HG02623 (cell line): ENCODE measurements around the gene GNAI2.

Experiments
- ATAC-seq: cut with Tn5 transposase; IDR thresholded peaks from one replicate; pipeline ENCODE4 v1.9.1; 2021; ENCODE audit warnings: moderate library complexity; ENCODE audit not compliant: unreplicated experiment

The GNAI2 gene

DNA sequence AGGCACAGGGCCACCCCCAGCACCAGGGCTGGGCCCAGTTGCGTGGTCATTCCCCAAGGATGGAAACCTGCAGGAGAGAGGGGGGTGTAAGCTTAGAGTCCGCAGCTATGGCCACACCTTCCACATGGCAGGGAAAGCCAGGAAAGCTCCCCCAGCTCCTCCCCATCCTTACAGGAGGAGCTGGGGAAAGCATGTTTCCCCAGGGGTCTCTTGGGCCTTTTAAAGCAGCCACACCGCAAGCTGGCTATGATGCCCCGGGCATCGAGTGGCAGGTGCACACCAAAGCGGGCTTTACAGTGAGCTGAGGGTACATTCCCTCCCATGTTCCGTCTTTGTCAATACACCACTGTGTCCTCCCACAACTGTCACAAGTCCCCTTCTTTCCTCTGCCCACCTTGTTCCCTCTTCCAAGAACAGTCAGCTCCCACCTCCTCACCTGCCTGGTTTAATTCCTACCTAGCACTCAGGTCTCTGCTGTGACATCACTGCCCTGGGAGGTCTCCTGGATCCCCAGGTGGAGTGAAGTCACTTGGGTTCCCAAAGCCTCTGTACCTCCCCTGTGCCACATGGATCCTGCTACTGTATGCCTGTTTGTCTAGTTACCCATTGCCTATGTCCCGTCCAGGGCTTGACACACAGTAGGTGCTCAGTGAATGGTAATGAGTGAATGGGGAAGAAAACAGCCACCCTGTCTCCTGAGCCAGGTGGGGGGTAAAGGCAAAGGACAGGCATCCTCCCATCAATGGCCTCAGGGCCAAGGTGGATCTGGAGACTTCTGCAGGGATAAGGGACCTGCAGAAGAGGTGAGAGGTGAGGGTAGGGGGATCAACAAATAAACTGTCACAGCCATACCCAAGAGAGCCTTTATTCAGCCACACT is 59.8 kb downstream of the GNAI2 start:
- no peak for ATAC-seq

- no peak for ATAC-seq
Measured at GRCh38 chr3:50296721-50297383, 60.8 kb downstream of the GNAI2 start.

GRCh38 chr3:50297384-50297775 is 61.4 kb downstream of the GNAI2 start:
- no peak for ATAC-seq

- no peak for ATAC-seq
Measured at GRCh38 chr3:50297896-50298725, 62.1 kb downstream of the GNAI2 start.

DNA sequence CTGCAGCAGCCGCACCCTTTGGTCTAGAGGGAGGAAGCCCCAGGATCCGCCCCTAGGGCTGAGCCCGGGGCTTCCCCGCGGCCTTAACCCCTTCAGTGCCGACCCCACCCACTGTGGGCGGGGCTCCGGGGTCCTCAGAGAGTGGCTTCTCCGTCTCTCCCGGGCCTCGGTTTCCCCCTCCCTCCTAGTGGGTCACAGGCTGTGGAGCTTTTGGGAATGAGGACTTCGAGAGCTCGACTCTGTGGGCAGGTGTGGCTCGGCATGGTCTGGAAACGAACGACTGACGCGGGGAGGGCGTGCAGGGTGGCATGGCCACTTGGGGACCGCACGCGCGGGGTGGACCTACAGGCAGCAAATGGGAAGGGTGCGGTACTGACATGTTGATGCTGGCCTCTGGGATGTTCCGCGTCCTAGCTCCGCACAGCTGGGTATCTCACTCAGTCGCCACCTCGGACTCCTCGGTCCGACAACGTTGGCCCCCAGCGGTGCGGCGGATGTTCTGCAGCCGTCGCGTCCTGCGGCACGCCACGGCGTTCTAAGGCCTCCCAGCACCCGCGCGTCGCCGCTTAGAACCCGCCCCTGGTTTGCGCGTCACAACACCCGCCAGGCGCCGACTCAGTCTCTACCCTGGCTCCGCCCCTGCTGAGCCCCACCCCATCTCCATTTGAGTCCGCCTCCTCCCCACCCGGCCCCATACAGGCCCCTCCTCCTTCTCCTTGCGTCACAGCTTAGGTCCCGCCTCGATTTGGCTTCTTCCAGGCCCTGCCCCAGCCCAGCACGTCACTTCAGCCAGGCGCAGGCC is 63.0 kb downstream of the GNAI2 start, which contains the start of the genes HYAL3 and NAA80:
HYAL3 (minus strand) TSS at position 570 of the 802 bp plus-strand sequence. CDS start 3,803 bp downstream, outside the sequence.
NAA80 (minus strand) TSS at position 570 of the 802 bp plus-strand sequence. CDS start 1,942 bp downstream, outside the sequence.
- ATAC-seq = peak; percentile 80

- no peak for ATAC-seq
Measured at GRCh38 chr3:50299638-50299928, 63.6 kb downstream of the GNAI2 start.

DNA sequence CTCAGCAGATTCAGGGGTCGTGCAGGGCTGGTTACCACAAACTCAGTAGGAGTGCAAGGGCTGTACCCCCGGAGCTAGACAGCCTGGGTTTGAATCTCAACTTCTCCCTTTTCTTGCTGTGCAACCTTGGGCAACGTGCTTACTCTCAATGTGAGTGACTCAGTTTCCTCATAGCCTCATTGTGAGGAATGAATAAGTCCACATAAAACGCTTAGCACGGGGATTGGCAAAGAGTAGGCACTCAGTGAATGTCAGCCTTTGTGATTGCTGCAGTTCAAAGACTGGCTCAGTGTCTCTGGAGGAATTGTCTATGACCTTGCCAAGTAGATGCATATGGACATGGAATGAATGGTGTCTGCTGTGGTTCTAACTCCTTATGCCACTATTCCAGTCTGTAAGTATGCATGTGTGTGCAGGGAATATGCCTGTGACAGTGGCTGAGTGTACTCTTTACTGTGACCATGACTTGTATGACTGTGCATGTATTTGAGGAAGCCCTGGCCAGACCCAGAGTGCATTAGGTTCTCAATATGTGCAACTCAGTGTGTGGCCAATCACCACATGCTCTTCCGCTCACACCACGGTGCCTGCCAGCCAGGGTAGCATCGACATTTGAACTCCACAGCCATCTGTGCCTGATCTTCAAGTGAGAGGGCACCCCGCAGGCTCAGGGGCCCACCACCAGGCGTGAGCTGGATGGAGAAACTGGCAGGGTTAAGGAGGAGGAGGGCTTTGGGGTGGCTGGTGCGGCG is 64.1 kb downstream of the GNAI2 start:
- no peak for ATAC-seq

DNA sequence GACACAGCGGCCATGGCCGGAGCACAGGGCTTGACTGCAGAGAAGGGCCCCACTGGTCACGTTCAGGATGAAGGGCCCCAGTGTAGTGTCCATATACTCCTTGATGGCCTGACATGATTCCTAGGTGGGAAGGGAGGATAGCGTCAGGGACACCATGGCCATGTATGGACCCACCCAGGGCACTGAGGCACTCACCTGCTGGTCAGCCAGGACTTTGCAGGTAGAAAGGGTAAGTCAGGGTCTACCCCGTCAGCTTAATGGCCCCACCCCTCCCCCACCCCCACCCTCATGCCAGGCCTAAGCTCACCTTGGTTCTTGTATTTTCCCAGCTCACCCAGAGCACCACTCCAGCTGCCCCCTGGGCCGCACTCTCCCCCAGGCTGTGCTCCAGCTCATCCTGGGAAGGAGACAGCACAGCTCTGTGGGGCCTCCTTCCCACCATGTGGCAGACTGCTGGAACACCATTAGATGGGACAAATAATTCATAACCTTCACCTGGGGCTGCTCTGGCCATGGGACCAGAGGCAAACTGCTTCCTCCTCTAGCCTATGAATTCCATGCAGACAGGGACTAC is 64.8 kb downstream of the GNAI2 start:
- ATAC-seq = no peak

DNA sequence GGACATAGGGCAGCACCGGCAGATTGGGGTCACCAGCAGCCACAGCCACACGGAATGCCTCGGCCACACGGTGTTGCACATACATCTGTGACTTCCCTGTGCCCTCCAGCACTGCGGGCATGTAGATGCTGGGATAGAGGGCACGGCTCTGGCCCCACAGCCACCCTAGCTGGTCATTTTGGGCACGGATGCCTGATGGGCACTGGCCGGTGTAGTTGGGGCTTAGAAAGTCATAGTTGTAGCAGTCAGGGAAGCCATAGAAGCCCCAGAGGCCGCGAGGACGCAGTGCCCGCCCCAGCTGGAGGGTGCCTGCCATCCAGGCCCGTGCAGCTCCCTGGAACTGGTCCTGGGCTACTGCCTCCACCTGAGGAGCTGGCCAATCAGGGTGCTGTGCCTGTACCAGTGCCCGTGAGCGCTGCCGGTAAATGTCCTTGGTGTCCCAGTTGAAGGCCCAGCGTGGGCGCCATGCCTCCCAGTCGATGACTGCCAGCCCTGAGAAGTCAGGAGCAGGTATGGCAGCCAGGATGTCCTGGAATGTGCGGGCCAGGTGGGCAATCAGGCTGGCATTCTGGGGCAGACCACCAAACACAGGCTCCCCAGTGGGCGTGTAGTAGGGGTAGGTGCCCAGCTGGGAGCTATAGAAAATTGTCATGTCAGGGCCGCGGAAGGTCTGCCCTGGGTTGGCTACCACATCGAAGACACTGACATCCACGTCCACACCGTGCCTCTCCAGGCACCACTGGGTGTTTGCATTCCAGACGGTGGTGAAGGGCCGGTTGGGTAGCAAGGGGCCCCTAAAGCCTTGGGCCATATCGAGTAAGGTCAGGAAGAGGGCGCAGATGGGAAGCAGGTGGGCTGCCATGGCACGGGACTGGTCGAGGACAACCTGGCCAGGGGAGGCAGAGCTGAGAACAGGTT is 66.3 kb downstream of the GNAI2 start:
- ATAC-seq = no peak

DNA sequence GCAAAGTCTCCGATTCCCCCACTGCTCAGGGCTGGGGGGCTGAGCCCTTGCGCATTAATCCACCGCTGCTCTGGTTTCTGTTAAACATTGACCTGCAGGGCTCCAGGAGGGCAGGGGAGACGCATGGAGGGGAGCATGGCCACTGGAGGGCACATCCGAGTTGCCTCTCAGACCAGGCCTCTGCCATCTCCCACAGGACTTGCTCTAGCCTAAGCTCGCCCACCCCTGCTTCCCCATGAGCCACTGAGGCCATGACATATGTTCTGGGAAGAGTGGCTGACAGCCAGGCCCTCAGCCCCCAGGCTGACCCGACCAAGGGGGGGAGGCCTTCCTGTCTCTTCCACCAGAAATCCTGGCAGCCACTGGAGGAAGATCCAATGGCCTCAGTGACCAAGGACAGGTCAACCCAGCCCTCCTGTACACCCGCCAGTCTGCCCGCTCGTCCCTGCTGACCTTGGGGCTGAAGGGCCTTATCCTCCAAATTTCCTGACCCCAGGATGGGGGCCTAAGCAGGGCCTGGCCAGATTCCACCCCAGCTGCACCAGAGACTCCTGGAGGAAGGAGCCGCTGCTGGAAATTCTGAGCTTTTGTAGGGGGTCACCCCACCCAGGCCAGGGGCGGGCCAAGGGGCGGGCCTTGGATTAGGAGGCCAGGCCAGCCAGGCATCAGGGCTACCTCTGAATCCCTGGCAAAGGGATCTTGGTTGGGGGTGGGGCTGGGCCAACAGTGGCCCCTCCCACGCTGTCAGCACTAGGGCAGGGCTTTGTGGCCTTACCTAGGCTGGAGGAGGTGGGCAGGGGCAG is 67.2 kb downstream of the GNAI2 start, which contains the start of gene HYAL1:
HYAL1 (minus strand) TSS at position 562 of the 803 bp plus-strand sequence. CDS start 618 bp downstream, outside the sequence.
- ATAC-seq = no peak

- ATAC-seq = no peak
Measured at GRCh38 chr3:50304601-50305000, 68.6 kb downstream of the GNAI2 start.
